ENCODE results near the gene ZNF688.

- TF ChIP-seq CTCF (IDR thresholded peaks at IDR 0.05) (no peak), POLR2A (IDR thresholded peaks at IDR 0.05) (no peak)
These were observed 46.6 kb downstream of the ZNF688 start for GRCh38 chr16:30524575-30525568.
